ENCODE results near the gene PAK6.

- TF ChIP-seq CTCF (IDR thresholded peaks at IDR 0.05) (peak; percentile 22 to 36 (median 34)), EP300 (IDR thresholded peaks at IDR 0.05) (no peak)
Observed at GRCh38 chr15:40282147-40282868, 43.4 kb downstream of the PAK6 start.
